Hematopoietic multipotent progenitor cell treated with erythropoietin and hydrocortisone succinate and interleukin-3 and kit ligand, for 17 days (in vitro differentiated cells): ENCODE data around the gene C4orf46.

Experiments
- DNase-seq: peaks from one replicate; pipeline ENCODE4 v3.0.0-alpha.2; 2015; ENCODE audit warnings: low spot score

Gene C4orf46

GRCh38 chr4:158652920-158653319, 18.8 kb downstream of the C4orf46 start:
- no peak for DNase-seq

GRCh38 chr4:158649111-158649680, 22.5 kb downstream of the C4orf46 start:
- no peak for DNase-seq

- DNase-seq, result no peak
Observed at GRCh38 chr4:158644760-158645159, 26.9 kb downstream of the C4orf46 start.

GRCh38 chr4:158644356-158644755, 27.3 kb downstream of the C4orf46 start:
- DNase-seq, result no peak

DNA sequence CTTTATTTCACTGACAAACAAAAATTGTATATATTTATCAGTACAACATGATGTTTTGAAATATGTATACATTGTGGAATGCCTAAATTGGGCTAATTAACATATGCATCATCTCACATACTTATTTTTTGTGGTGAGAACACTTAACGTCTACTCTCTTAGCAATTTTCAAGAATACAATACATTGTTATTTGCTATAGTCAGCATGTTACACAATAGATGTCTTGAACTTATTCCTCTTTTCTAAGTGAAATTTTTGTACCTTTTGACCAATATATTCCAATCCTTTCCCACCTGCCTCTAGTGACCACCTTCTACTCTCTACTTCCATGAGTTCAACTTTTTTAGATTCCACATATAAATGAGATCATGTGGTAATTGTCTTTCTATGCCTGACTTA, 35.1 kb downstream of the C4orf46 start:
- DNase-seq, result no peak

DNA sequence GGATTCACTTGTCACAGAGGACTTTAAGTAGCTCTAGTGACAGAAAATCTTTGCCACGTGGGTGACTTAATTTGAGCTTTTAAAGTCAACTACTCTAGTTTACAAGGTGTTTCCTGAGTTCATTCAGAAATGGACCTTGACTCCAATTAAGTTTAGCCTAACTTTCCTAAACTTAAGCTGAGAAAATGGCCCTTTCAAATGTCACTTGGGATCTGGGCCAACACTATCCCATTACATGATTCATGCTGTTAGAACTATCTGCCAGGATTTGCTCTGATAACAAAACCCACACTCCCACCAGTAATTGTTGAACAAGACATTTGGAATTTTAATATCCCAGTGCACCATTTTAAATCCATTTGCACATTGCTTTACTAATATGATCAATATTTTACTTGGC, 40.8 kb downstream of the C4orf46 start:
- no peak for DNase-seq

DNA sequence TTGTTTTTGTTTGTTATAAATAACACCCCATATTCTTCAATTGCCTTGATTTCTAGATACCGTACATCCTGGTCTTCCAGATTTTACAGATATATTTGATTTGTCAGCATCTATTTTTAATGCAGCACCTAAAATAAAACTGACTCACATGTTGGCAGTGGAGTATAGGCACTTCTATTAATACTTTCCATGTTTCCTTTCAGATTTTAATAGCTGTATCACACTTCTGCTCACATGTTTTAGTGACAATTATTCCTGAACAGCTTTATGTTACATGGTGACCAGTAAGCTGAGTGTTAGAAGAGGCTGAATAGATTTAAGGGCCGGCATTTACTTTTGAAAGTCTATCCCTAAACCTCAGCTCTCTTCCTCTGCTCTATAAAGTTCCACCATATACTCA, 46.1 kb downstream of the C4orf46 start:
- DNase-seq, result no peak

- DNase-seq, result peak; percentile 31
Observed at GRCh38 chr4:158624889-158625478, 46.7 kb downstream of the C4orf46 start.

- DNase-seq, result no peak
Observed at GRCh38 chr4:158622251-158622650, 49.4 kb downstream of the C4orf46 start.

DNA sequence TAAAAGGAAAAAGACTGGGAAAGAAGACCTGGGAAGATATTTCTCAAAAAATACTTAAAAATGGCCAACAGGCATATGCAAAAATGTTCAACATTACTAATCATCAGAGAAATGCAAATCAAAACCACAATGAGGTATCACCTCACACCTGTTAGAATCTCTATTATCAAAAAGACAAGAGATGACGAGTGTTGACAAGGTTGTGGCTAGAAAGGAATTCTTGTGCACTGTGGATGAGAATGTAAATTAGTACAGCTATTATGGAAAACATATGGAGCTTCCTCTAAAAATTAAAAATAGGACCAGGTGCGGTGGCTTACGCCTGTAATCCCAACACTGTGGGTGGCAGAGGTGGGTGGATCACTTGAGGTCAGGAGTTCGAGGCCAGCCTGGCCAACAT, 50.0 kb downstream of the C4orf46 start:
- no peak for DNase-seq

GRCh38 chr4:158617956-158618355, 53.7 kb downstream of the C4orf46 start:
- DNase-seq, result no peak
